Activated gamma-delta T cell treated with anti-CD3 and anti-CD28 coated beads, Interleukin-2, amount 50 U/mL, for 16 hours (primary cell): ENCODE measurements around the gene MYO3A.

Source experiments
- DNase-seq: peaks from one replicate; pipeline ENCODE4 v3.0.0-alpha.2; 2020; ENCODE audit warnings: low read depth

MYO3A gene, protein sequence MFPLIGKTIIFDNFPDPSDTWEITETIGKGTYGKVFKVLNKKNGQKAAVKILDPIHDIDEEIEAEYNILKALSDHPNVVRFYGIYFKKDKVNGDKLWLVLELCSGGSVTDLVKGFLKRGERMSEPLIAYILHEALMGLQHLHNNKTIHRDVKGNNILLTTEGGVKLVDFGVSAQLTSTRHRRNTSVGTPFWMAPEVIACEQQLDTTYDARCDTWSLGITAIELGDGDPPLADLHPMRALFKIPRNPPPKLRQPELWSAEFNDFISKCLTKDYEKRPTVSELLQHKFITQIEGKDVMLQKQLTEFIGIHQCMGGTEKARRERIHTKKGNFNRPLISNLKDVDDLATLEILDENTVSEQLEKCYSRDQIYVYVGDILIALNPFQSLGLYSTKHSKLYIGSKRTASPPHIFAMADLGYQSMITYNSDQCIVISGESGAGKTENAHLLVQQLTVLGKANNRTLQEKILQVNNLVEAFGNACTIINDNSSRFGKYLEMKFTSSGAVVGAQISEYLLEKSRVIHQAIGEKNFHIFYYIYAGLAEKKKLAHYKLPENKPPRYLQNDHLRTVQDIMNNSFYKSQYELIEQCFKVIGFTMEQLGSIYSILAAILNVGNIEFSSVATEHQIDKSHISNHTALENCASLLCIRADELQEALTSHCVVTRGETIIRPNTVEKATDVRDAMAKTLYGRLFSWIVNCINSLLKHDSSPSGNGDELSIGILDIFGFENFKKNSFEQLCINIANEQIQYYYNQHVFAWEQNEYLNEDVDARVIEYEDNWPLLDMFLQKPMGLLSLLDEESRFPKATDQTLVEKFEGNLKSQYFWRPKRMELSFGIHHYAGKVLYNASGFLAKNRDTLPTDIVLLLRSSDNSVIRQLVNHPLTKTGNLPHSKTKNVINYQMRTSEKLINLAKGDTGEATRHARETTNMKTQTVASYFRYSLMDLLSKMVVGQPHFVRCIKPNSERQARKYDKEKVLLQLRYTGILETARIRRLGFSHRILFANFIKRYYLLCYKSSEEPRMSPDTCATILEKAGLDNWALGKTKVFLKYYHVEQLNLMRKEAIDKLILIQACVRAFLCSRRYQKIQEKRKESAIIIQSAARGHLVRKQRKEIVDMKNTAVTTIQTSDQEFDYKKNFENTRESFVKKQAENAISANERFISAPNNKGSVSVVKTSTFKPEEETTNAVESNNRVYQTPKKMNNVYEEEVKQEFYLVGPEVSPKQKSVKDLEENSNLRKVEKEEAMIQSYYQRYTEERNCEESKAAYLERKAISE (N-terminal part only)

GRCh38 chr10:25933653-25934608 is at the start of gene MYO3A:
MYO3A (plus strand) TSS chr10:25934229; CDS start chr10:25952111, 17,882 bp downstream.
- DNase-seq, result no peak

- DNase-seq, result no peak
Measured at GRCh38 chr10:25888627-25889026, 45.4 kb upstream of the MYO3A start.

DNA sequence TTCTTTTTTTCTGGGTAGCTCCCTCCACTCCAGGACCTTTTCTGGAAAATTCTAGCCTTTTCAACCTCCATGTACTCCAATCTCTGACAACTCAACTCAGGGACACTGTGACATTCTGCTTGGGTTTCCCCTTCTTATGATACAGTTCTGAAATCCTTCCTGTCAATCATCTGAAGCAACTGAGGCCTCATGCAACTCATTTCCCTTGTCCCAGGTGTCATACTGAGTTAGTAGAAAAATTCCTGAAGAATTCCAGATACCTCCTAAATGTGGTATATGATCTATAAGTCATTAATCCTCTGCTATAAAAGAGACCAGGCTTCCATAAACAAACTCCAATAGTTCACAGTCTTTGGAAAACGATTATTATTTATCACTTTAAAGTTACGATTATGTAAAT is 43.0 kb upstream of the MYO3A start:
- DNase-seq, result no peak

DNA sequence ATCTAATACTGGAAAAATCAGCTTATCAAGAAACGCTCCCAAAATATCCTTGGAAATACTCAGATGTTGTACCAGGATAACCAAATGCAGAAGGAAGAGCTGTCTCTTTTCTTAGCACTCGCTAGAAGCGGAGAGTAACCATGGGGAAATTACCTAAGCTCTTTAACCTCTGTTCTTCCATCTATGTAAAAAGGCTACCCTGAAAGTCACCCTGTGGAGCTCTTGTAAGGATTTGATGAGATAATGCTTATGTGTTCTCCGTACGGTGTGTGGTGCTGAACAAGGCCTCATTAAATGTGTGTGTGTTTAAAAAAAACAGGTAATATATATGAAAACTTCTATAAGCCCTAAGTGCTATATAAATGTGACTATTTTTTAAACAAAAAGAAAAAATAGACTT is 38.2 kb upstream of the MYO3A start:
- no peak for DNase-seq

DNA sequence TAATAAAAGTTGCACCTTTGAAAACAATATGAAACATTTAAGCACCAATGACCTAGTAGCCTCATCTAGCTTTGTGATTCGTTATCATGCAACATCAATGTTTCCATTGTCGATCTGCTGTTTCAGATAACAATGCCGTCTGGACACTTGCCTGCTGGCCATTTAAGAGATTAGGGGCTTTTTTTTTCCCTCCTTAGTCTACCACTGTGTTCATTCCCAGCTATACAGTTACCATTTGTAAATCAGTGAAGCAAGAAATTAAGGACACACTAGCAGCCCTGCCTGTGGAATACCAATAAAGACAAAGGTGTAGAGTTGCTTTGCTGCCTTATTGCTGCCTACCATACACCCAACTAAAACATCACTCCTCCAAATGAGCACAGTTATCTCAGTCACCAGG is 37.6 kb upstream of the MYO3A start:
- no peak for DNase-seq

- no peak for DNase-seq
Measured at GRCh38 chr10:25899304-25899703, 34.7 kb upstream of the MYO3A start.

DNA sequence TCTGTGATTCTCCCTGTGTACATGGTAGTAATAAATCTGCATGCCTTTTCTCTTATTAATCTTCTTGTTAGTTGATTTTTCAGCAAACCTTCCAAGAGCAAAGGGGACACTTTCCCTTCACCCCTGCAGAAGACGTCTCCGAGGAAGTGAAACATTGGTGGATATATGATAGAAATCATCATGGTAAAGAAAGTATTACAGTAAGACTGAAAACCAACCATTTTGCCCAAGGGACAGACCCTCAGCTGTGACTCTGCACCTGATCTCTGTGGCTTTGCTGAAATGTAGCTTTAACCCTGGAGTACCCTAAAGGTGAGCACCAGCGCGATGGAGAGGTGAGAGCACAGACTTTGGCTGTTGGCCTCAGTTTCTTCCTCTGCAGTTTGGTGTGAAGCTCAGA is 32.8 kb upstream of the MYO3A start:
- DNase-seq, result no peak

DNA sequence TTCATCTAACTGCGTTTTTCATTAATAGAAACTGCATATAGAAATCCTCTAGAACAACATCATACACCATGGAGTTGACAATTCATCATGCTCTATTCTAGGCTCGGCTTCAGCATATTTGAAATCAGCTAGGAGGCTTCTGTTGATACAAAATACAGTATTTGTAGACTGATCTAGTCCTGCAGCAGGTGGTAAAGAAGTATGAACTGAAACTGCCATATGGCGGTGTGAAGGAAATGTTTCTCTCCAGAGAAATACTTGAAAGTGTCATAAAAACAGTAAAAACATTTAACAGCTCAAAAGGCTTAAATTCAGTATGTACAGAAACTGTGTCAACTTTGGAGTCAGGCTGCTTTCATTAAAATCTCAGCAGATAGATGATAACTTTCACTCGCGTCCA is 32.0 kb upstream of the MYO3A start:
- DNase-seq, result no peak

DNA sequence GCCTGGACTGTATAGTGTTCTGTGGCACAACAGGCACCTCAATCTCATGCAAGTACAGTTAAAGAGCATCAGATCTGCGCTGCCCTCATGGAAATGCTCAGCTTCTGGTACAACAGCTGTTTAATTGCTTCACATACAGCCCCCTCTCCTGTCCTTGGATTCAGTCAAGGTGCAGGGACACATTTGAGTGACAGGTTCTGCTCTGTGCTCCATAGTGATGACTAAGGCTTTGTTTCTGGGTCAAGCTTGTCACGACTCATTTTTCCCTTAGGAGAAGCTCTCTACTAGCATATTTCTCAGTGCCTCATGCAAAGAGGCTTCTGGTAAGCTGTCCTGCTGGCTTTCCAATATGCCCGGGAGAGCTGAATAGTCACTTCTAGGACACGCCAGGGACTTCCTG is 26.8 kb upstream of the MYO3A start:
- no peak for DNase-seq

- DNase-seq, result no peak
Measured at GRCh38 chr10:25912866-25913265, 21.2 kb upstream of the MYO3A start.

DNA sequence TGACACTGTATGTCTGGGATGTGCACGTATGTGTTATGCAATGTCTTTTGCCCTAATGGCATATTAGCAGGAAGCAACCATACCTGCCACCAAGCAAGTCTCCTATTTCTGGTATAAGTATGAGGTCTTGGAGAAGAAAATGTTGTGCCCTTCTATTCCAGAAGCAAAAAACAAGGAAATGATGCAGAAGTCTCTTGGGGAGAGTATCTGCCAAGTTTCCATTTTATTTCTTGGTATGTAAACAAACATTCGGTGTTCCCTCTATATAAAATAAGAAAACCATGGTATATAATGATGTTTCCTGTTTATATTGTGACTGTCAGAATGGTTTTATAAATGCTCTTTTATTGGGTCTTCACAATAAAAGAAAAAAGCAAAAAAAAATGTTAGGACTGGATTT is 19.3 kb upstream of the MYO3A start:
- no peak for DNase-seq

GRCh38 chr10:25934621-25935139 is 651 bp downstream of the MYO3A start:
- no peak for DNase-seq

DNA sequence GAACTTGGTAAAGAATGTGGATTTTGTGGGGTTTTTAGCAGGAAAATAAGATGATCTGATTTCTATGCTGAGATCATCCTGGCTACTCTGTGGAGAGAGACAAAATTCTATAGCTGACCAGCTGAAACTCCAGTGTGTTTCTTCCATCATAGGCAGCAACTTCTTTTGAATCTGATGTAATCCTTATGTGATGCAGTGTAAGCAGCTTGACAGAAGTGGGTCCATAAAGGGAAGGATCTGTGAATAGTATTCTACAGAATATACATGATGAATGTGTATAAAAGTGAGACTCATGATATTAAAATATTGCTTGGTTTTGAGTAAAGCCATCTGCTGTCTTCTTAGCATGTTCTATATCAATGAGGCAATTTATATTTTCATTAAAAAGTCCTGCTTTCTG is 4.4 kb downstream of the MYO3A start:
- DNase-seq, result no peak

DNA sequence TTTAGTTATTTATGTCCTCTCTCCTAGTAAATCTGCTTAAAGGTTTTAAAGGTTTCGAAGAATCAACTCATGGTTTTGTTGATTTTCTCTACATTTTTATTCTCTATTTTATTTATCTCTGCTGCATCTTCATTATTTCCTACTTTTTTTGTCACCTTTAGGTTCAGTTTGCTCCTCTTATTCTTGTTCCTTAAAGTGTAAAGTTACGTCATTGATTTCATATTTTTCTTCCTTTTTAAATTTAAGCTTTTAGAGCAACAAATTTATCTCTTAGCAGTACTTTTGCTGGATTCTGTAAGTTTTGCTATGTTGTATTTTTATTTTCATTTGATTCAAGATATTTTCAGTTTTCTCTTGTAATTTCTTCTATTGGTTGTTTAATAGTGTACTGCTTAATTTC is 10.7 kb downstream of the MYO3A start:
- DNase-seq, result no peak

GRCh38 chr10:25952857-25953256 is 18.8 kb downstream of the MYO3A start:
- no peak for DNase-seq

DNA sequence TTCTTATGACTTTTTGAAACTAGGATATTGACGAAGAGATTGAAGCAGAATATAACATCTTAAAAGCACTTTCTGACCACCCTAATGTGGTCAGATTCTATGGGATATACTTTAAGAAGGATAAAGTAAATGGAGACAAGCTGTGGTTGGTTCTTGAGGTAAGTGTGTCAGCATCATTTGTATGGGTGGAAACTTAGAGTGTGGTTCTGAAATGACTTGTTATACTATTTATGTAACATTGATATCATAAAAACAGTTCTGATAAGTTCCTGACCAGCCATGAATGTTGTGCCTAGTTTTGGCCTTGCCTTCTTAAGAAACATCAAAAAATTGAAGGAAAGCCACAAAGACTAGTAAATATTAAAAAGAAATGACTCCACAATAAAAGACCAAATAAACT is 20.8 kb downstream of the MYO3A start:
- no peak for DNase-seq

- DNase-seq, result no peak
Measured at GRCh38 chr10:25959540-25960232, 25.7 kb downstream of the MYO3A start.

- DNase-seq, result no peak
Measured at GRCh38 chr10:25965584-25965983, 31.6 kb downstream of the MYO3A start.

- DNase-seq, result no peak
Measured at GRCh38 chr10:25966844-25967243, 32.8 kb downstream of the MYO3A start.

GRCh38 chr10:25972631-25973030 is 38.6 kb downstream of the MYO3A start:
- DNase-seq, result no peak
